Cardiac septum (tissue), 1 donor: ENCODE measurements around the gene MRPL1. TPM values are rescaled to one million over a fixed set of nuclear protein-coding genes. Genes with fewer than 3 reads are reported as not detected.
"Not testable (repeated sequence)": the region's sequence is repeated elsewhere in the genome, so short reads cannot be mapped to it uniquely, and the experiment has no call there.

ENCODE experiments used
- DNase-seq: peaks from one replicate; pipeline ENCODE4 v3.0.0-alpha.2; 2020; ENCODE audit warnings: low spot score
- intact Hi-C: fragments of 100-400 bp; cut with DNase I; formaldehyde crosslinking; loops from one replicate; pipeline ENCODE4 v1.14.0; 2022
- total RNA-seq: library from RNA; stranded (reverse); fragmentation: NEBNext Ultra II Directional; extraction: Animal tissue kit (Norgen Biotek cat#: 25700); gene quantifications from one replicate; pipeline ENCODE4 v1.2.1, GENCODE V29; 2021
- donor health status: DM: no; HTN: no; CAD: no.

The MRPL1 gene
- total RNA-seq, 1 donor from 2014 or later = 29.0 TPM

- intact Hi-C loops = no loop called here
- DNase-seq = no peak
Measured at GRCh38 chr4:77903186-77903585, 40.6 kb downstream of the MRPL1 start.

- DNase-seq = no peak
- intact Hi-C loops = no loop called here
Measured at GRCh38 chr4:77905651-77906263, 43.1 kb downstream of the MRPL1 start.

- DNase-seq = no peak
- intact Hi-C loops = no loop called here
Measured at GRCh38 chr4:77910676-77911075, 48.0 kb downstream of the MRPL1 start.

- no peak for DNase-seq
- intact Hi-C loops = no loop called here
Measured at GRCh38 chr4:77911091-77911490, 48.5 kb downstream of the MRPL1 start.

GRCh38 chr4:77911842-77912450 lies 49.3 kb downstream of the MRPL1 start:
- intact Hi-C loops = no loop called here
- no peak for DNase-seq

- DNase-seq = no peak
- intact Hi-C loops = no loop called here
Measured at GRCh38 chr4:77913348-77913747, 50.7 kb downstream of the MRPL1 start.

GRCh38 chr4:77917075-77917474 lies 54.4 kb downstream of the MRPL1 start:
- intact Hi-C loops = no loop called here

GRCh38 chr4:77917601-77918000 lies 55.0 kb downstream of the MRPL1 start:
- intact Hi-C loops = no loop called here
- DNase-seq = no peak

More at GRCh38 chr4:77917075-77917474, 54.4 kb downstream of the MRPL1 start:
- DNase-seq = no peak

- DNase-seq = no peak
- intact Hi-C loops = no loop called here
Measured at GRCh38 chr4:77920371-77920770, 57.7 kb downstream of the MRPL1 start.

GRCh38 chr4:77921701-77922100 lies 59.1 kb downstream of the MRPL1 start:
- intact Hi-C loops = no loop called here

GRCh38 chr4:77922158-77923094 lies 59.8 kb downstream of the MRPL1 start:
- intact Hi-C loops = no loop called here
- no peak for DNase-seq

More at GRCh38 chr4:77921701-77922100, 59.1 kb downstream of the MRPL1 start:
- no peak for DNase-seq

GRCh38 chr4:77927991-77928925 lies 65.6 kb downstream of the MRPL1 start:
- intact Hi-C loops = no loop called here
- DNase-seq = no peak

- intact Hi-C loops = no loop called here
- DNase-seq = no peak
Measured at GRCh38 chr4:77930154-77930639, 67.6 kb downstream of the MRPL1 start.

GRCh38 chr4:77930876-77931275 lies 68.2 kb downstream of the MRPL1 start:
- intact Hi-C loops = no loop called here
- DNase-seq = no peak

- intact Hi-C loops = no loop called here
- DNase-seq = no peak
Measured at GRCh38 chr4:77931452-77932135, 69.0 kb downstream of the MRPL1 start.

- no peak for DNase-seq
- intact Hi-C loops = no loop called here
Measured at GRCh38 chr4:77938560-77938959, 75.9 kb downstream of the MRPL1 start.

GRCh38 chr4:77945929-77946328 lies 83.3 kb downstream of the MRPL1 start:
- DNase-seq, intact Hi-C loops: not testable (repeated sequence)

- intact Hi-C loops = no loop called here
Measured at GRCh38 chr4:77950203-77950602, 87.6 kb downstream of the MRPL1 start.

GRCh38 chr4:77952457-77952856 lies 89.8 kb downstream of the MRPL1 start:
- intact Hi-C loops = no loop called here
- no peak for DNase-seq

More at GRCh38 chr4:77950203-77950602, 87.6 kb downstream of the MRPL1 start:
- DNase-seq = no peak
